ENCODE measurements around the gene AK1.
A peak's percentile ranks its signal among the peaks of the same experiment; 100 is the strongest.

The AK1 gene

DNA sequence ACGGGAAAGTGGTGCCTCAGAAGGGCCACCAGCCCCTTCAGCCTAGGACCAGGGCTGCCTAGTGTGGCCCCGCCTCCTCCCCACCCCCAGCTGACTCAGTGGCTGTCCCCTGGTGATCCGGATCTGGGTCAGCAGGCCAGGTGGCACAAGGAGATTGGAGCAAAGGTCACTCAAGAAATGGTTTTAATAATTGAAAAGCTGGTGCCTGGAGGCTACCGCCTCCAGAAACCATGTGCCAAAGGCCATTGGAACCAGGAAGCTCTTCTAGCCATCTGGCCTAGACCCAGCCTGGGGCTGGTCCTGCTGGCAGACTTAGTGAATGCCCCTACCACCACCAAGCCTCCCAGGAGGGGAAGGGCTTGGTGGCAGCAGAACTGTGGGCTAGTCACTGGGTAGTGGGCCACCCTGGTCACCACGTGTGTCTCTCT lies 37.9 kb upstream of the AK1 start:
- TF ChIP-seq, protein P1, sequence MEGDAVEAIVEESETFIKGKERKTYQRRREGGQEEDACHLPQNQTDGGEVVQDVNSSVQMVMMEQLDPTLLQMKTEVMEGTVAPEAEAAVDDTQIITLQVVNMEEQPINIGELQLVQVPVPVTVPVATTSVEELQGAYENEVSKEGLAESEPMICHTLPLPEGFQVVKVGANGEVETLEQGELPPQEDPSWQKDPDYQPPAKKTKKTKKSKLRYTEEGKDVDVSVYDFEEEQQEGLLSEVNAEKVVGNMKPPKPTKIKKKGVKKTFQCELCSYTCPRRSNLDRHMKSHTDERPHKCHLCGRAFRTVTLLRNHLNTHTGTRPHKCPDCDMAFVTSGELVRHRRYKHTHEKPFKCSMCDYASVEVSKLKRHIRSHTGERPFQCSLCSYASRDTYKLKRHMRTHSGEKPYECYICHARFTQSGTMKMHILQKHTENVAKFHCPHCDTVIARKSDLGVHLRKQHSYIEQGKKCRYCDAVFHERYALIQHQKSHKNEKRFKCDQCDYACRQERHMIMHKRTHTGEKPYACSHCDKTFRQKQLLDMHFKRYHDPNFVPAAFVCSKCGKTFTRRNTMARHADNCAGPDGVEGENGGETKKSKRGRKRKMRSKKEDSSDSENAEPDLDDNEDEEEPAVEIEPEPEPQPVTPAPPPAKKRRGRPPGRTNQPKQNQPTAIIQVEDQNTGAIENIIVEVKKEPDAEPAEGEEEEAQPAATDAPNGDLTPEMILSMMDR (IDR thresholded peaks at IDR 0.05) = no peak

- TF ChIP-seq, protein P1 (IDR thresholded peaks at IDR 0.05) = no peak
Measured at GRCh38 chr9:127913682-127914081, 36.2 kb upstream of the AK1 start.

DNA sequence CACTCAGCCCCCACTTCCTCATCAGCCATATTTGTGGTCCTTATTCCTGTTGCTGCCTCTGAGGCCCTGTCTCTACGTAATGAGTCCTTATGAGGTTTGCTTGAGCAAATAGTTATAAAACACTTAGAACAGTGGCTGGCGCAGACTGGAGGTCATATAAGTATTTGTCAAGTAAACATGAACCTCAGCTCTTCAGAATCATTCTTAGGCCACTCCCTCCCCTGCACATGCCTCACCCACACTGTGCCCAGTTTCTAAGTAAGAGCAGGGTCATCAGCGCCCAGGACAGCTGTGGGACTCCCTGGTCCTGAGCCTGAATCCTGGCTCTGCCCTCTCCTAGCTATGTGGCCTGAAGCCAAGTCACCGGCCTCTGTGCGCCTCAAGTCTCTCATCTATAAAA lies 35.4 kb upstream of the AK1 start:
- TF ChIP-seq, protein P1 (IDR thresholded peaks at IDR 0.05) = no peak

DNA sequence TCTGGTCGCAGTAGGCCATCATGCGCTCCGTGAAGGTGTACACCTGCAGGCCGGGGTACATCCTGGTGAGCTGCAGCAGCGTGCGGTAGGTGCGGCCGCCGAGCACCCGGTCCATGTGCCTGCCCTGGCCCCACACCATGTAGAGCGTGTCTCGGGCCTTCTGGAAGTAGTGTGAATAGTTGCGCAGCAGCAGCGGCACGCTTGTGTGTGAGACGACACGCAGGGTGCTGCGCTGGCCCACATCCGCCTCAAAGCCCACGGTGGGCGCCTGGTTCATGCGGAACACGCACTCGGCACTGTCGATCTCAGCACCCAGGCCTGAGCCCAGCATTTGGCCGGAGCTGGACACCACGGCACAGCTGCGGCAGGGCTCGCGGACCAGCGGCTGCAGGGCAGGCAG lies 34.8 kb upstream of the AK1 start:
- TF ChIP-seq, protein P1 (IDR thresholded peaks at IDR 0.05) = no peak

DNA sequence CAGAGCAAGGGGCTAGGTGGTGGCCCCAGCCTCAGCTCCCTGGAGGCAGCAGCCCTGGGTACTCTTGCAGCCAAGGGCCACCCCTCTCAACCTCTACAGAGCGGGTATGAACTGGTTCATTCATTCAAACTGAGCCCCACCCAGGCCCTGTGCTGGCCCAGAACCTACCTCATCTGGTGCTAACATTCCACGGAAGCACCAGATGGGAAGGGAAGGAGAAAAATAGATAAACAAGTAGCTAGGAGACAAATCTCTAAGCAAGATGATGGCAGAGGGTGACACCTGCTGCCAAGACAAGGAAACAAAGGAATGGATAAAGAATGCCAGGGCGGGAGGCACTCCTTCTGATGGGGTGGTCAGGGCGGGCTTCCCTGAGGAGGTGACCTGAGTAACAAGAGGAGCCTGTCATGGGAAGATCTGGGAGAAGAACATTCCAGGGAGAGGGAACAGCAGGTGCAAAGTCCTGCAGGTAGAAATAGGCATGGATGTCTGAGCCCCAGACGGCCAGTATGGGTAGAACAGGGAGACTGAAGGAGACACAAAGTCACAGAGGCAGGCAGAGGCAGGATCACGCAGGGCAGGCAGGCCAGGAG lies 33.2 kb upstream of the AK1 start:
- TF ChIP-seq, protein P1 (IDR thresholded peaks at IDR 0.05) = peak; percentile 33; the same call in 1 of the 2 replicates

DNA sequence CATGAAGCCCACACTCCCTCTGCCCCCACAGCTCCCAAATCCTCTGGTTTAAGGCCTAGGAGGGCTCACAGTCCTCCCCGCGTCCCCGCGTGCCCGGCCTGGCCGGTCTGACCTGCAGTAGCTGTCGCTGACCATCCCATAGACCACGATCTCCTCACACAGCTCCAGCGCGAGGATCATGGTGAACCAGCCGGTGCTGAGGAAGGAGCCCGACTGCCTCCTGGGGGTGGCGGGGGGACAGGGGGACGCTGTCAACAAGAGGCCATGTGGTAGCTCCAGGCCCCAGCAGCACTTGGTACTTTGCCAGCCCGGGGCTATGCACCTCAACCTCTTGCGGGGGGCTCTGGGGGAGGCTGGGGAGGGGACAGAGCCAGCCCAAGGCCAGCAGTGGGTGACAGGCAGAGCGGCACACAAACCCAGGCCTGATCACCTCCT lies 32.4 kb upstream of the AK1 start:
- TF ChIP-seq, protein P1 (IDR thresholded peaks at IDR 0.05) = no peak

GRCh38 chr9:127908660-127908926 lies 31.1 kb upstream of the AK1 start:
- TF ChIP-seq, protein P1 (IDR thresholded peaks at IDR 0.05) = no peak

Measured in LNCAP (cell line).